HUDEP-2 (cell line): ENCODE results near the gene GSG1L.
"Not testable (repeated sequence)": the region's sequence is repeated elsewhere in the genome, so short reads cannot be mapped to it uniquely, and the experiment has no call there.

ENCODE experiments used
- DNase-seq, 76 experiments: peaks; one replicate each; lab custom pipeline; 2025; ENCODE audit not compliant: unreplicated experiment in 76 of 76; lab: John Stamatoyannopoulos, UW

Gene GSG1L

DNA sequence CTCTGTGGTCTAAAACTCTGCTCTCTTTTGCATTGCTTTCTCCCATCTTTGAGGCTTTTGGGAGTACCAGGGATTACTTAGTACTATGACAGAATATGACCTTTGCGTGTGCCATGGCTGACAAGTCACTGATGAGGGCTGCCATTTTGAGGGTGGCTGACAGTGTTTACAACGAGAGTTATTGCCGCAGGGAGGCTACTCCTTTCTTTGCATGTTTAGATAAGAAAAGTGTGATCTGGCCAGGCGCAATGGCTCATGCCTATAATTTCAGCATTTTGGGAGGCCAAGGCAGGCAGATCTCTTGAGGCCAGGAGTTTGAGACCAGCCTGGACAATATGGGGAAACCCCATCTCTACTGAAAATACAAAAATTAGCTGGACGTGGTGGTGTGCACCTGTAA, 77.5 kb downstream of the GSG1L start:
- DNase-seq, result no peak

DNA sequence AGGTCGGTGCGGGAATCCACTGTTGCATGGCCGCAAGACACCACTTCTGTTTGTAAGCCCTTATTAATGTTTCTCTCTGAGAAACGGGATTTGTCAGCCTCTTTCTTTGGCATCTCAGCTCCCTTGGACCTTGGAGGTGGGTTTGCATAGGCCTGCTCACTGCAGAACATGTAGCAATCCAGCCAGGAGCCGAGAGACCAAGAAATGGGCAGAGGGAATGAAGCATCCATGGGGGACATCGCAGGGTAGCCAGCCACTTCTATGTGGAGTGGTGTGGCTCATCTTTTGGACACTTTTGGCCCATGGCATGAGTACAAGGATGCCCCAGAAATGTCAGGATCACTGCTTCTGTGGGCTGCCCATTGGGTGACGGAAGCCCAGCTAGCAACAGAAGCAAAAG, 79.4 kb downstream of the GSG1L start:
- no peak for DNase-seq

DNA sequence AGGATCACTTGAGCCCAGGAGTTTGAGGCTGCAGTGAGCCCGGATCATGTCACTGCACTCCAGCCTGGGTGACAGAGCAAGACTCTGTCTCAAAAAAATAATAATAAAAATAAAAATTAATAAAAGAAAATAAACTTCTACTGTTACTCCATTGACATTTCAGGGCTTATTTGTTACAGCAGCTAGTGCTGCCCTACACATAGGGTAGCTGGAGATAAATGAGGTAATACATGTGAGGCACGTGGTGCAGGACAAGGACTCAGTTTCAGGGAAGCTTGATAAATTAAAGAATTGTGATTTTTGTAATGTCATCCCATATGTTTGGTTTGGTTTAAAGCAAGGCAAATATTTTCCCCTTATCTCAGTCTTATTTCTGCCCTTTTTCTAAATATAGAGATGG, 80.3 kb downstream of the GSG1L start:
- DNase-seq, result no peak

DNA sequence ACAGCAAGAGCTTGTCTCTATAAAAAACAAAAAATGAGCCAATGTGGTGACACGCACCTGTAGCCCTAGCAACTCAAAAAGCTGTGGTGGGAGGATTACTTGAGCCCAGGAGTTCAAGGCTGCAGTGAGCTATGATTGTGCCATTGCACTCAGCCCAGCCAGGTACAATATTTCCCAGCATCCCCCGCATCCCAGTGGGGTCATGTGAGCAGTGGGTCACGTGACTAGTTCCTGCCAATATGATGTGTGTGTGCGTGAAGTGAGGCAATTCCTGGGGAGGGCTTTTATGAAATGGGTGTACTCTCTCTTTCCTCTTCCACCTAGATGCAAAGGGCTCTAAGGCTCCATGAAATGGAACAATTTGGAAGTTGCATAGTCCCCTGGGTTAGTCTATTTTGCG, 81.3 kb downstream of the GSG1L start:
- no peak for DNase-seq

DNA sequence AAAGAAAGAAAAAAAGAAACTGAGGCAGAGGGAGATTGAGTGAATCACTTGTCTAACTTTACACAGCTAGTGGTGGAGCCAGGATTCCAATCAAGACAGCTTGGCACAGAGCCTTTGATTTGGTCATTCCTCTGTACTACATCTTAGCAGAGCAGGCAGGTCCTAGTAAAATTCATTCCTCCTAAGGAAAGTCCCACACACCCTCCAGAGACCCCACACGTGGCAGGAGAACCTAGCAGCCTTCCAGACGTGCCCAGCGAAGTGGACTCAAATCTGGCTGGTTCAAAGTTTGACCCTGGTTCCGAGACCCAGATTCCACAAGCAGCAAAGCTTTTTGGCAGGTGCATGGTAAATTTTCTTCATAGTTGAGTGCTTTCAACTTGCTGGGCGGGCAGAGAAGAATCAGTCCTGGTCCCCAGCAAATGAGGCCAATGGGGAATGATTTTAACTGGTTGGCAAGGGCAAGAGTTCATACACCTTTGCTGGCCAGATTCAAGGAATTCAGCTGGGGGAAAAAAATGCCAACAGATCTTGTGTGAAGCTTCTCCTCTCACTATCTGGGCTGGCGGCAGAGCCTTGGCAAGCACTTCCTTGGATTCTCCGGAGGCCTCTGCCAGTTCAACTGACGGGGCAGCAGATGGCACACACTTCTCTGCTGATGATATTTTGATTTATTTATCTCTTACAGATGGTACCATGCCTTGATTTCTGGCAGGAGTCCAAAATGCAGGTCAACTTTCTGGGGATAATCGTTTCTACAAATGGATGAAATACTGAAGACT, 82.4 kb downstream of the GSG1L start:
- no peak for DNase-seq

DNA sequence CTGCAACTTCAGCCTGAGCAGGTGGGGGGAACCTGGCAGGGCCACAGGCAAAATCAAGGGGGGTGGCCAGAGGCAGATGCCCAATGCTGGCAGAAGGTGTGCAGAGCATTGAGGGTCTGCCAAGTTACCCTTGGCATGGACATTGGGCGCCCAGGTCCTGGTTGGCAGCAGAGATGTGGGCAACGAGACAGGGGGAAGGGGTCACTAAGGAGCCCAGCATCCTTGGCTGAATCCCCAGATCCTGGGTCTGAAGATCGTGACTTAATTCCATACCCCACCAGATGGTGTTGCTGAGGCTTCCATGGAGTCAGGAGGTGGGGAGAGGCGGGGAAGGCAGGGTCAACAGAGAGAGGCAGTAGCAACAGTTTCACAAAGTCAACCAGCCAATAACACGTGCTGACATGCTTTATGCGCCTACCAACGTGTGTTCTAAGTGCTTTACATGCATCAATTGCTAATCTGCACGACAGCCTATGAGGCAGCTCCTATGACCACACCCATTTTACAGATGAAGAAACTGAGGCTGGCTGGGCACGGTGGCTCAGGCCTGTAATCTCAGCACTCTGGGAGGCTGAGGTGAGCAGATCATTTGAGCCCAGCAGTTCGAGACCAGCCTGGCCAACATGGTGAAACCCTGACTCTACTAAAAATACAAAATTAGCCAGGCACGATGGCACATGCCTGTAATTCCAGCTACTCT, 83.3 kb downstream of the GSG1L start:
- no peak for DNase-seq

DNA sequence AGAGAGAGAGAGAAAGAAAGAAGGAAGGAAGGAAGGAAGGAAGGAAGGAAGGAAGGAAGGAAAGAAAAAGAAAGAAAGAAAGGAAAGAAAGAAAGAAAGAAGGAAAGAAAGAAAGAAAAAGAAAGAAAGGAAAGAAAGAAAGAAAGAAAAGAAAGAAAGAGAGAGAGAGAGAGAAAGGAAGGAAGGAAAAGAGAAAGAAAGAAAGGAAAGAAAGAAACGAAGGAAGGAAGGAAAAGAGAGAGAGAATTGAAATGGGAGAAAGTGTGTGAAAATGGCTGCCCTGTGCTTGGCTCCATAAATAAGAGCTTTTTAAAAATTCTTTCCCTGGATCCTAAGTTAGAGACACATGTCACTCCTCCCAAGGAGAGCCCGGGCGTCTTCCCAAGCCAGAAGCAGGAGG, 83.8 kb downstream of the GSG1L start:
- not testable (repeated sequence) for DNase-seq

DNA sequence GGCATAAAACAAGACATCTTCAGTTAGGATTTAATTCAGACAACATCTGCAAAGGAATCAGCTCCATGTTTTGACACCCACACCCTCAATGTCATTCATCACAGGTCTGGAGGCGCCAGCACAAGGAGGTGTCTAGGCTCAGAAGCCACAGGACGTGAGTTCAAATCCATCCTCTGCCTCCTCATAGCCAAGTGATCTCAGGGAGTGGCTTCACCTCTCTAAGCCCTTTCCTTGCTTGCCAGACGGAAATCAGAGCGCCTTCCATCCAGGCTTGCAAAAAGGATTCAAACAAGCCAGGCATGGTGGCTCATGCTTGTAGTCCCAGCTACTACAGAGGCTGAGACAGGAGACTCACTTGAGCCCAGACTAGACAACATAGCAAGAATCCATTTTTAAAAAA, 84.6 kb downstream of the GSG1L start:
- no peak for DNase-seq

DNA sequence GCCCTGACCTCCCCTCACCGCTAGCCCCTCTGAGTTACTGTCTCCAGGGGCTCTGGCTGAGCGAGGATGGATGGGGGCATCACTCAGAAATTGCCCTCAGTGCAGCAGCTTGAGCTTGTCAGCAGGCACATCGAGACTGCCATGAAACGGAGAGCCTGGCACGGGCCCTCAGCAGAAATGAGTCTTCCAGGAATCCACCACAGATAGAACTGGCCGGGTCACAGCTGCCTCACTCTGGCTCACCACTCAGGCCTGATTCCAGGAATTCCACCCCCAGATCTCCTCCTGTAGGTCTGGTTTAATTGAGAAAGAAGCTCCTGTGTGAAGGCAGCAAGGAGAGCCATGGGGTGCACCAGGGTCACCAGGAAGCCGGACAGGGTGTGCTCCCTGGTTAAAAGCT, 85.5 kb downstream of the GSG1L start:
- no peak for DNase-seq

DNA sequence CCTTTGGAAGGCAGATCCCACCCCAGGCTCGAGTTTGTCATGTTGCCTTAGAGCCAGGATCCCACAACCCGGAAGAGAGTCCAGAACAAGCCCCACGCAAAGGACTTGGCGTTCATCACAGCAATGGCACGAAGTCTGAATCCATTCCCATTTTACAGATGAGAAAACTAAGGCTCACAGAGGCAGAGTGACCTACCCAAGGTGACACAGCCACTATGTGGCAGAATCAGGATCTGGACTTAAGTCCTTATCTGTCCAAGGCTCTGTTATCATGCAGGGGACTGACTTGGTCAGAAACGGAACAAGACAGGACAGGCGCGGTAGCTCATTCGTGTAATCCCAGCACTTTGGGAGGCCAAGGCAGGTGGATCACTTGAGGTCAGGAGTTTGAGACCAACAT, 86.5 kb downstream of the GSG1L start:
- DNase-seq, result no peak

DNA sequence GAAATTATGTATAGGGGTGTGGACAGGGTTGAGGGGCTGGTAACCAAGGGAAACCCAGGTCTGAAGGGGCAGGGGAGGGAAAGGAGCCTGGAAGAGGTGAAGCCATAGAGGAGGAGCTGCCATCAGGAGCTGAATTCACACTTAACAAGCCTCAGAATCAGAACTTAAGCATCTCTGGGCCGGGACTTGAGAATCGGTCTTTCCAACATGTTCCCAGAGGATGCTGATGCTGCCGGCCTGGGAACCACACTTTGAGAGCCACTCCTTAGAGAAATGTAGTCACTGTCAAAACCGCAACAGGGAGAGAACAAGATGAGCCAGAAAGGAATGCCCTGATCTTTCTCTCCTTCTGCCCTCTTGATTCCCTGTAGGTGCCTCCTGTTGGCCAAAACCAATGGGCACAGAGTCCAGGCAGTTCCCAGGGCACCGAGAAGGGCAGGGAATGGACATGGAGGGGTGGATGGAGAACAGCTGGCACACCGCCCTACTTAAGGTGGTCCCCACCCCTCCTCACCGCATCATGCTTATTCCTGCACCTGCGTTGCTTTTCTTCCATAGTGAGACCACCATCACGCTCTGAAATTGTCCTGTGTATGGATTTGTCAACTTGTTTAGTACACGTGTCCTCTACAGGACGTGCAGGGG, 88.5 kb downstream of the GSG1L start:
- no peak for DNase-seq

DNA sequence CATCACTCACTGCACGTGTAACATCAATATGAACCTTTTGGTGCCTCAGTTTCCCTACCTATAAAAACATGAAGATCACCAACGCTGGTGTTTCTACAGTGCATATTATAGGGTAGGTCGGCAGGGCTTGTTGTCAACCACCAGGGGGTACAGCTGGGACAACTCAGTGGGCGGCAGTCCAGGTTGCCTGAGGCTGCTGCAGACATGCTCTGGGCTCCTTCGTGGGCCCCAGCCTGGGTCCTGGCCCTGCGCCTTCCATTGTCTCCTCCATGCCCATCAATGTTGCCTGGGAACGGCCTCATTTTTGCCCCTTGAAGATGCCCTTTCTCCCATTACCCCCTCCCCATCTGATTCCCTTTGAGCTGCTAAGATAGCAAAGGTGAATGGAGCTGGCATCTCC, 89.8 kb downstream of the GSG1L start:
- peak in 4 of 76 experiments; percentile 3 to 18 (median 6) for DNase-seq

DNA sequence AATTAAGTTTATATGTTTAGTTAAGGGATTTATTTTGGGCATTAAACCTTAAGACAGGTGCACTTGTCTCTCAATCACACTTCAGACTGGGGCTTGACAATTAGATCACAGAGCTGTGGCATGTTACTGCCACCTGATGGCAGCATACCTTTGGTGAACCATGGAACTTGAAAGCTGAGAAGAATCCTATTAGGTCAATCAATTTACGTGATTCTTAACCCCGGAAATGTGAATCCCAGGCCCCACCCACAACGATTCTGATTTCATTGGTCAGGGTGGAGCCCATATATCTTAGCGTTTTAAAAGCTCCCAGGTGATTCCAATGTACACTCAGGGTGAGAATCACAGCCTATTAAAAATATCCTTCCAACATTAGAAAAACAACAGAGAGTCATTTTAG, 91.0 kb downstream of the GSG1L start:
- DNase-seq, result peak in 25 of 76 experiments; percentile 1 to 48 (median 17)

DNA sequence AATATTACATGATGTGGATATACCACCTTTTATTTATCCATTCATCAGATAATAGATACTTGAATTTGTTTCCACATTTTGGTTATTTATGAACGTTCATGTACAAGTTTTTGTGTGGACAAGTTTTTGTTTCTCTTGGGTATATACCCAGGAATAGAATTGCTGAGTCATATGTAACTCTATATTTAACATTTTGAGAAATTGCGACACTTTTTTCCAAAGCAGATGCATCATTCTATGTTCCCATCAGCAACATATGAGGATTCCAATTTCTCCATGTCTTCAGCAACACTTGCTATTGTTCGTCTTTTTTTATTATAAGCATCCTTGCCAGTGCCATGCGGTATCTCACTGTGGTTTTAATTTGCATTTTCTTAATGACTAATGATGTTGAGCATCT, 93.9 kb downstream of the GSG1L start:
- DNase-seq, result no peak

DNA sequence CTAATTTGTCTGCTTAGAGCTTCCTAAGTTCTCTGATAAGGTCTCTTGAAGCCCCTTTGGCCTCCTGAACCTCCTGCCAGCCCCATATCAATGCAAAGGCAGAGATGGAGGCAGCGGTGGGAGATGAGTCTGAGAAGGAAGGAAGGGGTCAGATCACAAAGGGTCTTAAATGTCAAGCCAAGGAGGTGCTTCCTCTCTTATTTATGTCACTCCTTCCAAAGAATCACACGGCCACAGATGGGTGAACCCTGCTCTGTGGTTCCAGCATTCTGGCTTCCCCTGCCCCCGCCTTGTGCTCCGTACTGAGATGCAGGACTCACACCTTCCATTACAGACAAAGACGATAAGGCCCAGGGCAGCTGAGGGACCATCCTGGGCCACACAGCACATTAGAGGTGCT, 96.3 kb downstream of the GSG1L start:
- DNase-seq, result no peak

DNA sequence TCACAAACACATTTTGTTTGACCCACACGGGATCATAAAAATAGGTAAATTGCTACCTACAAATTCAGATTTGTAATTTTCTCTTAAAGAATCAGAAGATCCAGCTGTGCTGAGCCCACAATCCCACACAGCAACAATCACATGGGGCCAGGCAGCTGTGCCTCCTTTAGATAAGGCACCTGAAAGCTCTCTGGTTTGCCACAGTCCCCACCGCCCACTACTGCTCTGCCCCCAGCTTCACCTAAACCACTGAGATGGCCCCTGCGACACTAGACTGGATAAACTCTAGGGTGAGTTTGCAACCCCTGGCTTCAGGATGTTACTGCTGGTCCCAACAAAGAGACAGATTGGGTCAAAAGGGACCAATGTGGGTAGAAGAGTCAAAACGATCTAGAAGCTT, 96.8 kb downstream of the GSG1L start:
- DNase-seq, result peak in 7 of 76 experiments; percentile 1 to 30 (median 12)

DNA sequence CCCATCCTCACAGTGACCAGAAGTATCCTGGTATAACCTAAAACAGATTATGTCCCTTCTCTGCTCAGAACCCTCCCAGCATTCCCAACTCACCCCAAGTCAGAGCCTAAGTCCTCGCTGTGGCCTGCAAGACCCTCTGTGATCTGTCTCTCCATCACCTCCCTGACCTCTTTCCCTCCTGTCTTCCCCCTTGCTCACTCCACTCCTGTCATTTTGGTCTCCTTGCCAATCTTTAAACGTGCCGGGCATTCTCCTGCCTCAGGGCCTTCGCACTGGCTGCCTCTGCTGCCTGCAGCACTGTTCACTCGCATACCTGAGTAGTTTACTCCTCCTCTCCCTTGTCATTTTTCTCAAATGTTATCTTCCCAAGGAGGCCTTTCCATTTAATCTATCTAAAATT, 97.7 kb downstream of the GSG1L start:
- DNase-seq, result no peak

DNA sequence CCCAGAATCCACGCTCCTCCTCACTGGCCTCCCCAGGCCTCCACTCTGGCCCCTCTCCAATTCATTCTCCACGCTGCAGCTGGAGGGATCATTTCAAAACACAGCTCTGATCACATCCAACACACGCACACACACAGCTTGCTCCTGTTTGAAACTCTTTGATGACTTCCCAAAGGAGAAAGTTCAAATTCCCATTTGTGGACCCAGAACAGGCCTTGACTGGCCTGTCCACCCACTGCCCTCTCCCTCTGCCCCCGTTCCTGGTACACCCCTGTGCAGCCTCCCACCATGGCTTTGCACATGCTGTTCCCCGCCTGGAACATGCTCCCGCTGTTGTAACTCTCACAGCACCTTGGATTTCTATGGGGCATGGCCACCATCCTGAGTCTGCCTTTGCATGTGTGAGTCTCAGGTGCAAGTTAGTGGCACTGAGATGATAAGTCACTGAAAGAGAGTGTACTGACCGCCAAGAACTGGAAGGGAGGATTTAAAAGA, 100.0 kb downstream of the GSG1L start:
- DNase-seq, result no peak

DNA sequence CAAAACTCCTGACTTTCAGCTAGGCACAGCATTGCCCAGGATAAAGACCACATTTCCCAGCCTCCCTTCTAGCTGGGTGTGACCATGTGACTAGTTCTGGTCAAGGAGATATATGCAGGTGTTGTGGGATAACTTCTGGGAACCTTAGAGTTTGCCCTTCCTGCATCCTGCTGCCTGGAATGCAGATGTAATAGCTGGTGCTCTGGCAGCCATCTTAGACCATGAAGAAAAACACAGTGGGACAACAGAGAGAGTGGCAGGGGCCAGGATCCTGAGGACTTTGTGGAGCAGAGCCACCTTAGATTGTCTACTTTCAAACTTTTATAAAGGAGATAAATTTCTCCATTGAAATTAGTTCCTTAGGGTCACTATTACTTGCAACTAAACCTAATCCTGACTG, 101.3 kb downstream of the GSG1L start:
- no peak for DNase-seq

DNA sequence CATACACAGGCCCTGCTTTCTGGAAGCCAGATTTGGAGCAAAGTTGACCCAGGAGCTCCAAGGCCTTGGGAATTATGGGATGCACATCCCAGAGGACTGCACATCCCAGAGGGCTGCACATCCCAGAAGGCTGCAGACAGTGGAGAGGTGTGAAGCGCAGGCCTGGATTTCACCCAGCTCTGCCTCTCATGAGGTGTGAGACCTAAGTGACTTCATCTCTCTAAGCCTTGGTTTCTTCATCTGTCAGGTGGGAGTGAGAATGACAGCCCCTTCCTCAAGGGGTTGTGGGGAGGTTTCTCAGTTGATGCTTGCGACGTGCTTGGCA, 102.3 kb downstream of the GSG1L start:
- DNase-seq, result no peak

DNA sequence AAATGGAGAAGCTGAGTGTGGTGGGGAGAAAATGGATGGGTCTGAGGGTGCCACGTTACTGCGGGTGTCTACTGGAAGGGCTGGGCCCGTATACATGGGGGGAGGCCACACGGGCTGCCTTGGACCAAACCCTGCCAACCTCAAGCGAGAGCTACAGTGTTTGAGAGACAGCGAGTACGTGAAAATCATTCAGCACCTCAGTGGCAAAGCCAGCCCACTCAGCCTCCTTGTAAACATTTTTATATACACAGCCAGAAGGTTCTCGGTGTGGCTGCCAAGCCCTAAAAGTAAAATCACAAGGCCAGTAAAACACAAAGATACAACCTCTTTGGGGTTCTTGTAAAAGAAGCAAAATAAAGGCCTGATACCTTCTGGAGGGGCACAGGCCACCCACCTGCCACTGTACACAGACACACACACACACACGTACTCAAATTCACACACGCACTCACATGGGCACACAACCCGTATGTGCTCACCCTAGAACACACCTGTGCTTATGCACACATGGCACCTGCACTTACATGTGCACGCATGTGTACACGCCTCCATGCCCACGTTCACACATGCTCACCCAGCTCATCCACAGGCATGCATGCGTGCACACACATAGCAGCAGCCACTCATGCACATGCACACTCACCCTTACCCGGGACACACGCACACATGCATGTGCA, 102.8 kb downstream of the GSG1L start:
- DNase-seq, result no peak
